ENCODE measurements around the gene GNL2.
A peak's percentile ranks its signal among the peaks of the same experiment; 100 is the strongest.

Gene GNL2

GRCh38 chr1:37595440-37596181, at the start of gene GNL2:
Gene GNL2, minus strand, starts transcription at chr1:37595937. Its CDS starts 115 bp downstream, at chr1:37595822.
- peak; percentile 98 for DNase-seq
- Mint-ChIP-seq H3K4me1 (peaks cover 35% of the 10 kb centered on the region), H3K9me3 (no peaks in the 10 kb centered on the region), H3K27me3 (peaks cover 11% of the 10 kb centered on the region), H3K27ac (peak within 1 kb of the TSS; percentile 95), H3K4me3 (peak within 1 kb of the TSS; percentile 90), H3K36me3 (peaks cover 24% of the 10 kb centered on the region)
- CTCF ChIA-PET, result interaction anchor here (0.6 to 1.5 kb wide), 3 partner anchors 8 to 94 kb away, joined by 3 to 4 read pairs (median 4); no protein-coding TSS in a partner anchor

GRCh38 chr1:37641059-37641458, 45.3 kb upstream of the GNL2 start:
- H3K27ac Mint-ChIP-seq, result no peak overlapping the region
- peaks cover 20% of the 10 kb centered on the region for H3K27me3 Mint-ChIP-seq
- DNase-seq, result no peak
- no peaks in the 10 kb centered on the region for H3K36me3 Mint-ChIP-seq
- H3K4me3 Mint-ChIP-seq, result no peak overlapping the region
- CTCF ChIA-PET, result no interaction called here
- no peaks in the 10 kb centered on the region for H3K4me1 Mint-ChIP-seq
- H3K9me3 Mint-ChIP-seq, result no peaks in the 10 kb centered on the region

GRCh38 chr1:37636435-37636834, 40.7 kb upstream of the GNL2 start:
- CTCF ChIA-PET, result interaction anchor here (0.7 kb wide), 1 partner anchor 33 kb away, joined by 3 read pairs; no protein-coding TSS in a partner anchor
- Mint-ChIP-seq H3K36me3 (no peaks in the 10 kb centered on the region), H3K27me3 (peaks cover under 1% of the 10 kb centered on the region), H3K9me3 (no peaks in the 10 kb centered on the region), H3K27ac (no peak overlapping the region), H3K4me1 (peaks cover 2% of the 10 kb centered on the region), H3K4me3 (no peak overlapping the region)
- no peak for DNase-seq

GRCh38 chr1:37634992-37635902, 39.5 kb upstream of the GNL2 start:
- DNase-seq, result no peak
- Mint-ChIP-seq H3K27ac (no peak overlapping the region), H3K36me3 (no peaks in the 10 kb centered on the region), H3K9me3 (no peaks in the 10 kb centered on the region), H3K4me3 (no peak overlapping the region), H3K4me1 (peaks cover 2% of the 10 kb centered on the region), H3K27me3 (peaks cover 12% of the 10 kb centered on the region)
- CTCF ChIA-PET, result no interaction called here

- Mint-ChIP-seq H3K36me3 (no peaks in the 10 kb centered on the region), H3K4me1 (peaks cover 2% of the 10 kb centered on the region), H3K4me3 (no peak within 1 kb of the TSS), H3K9me3 (no peaks in the 10 kb centered on the region), H3K27me3 (peaks cover 21% of the 10 kb centered on the region), H3K27ac (no peak within 1 kb of the TSS)
- CTCF ChIA-PET, result no interaction called here
- DNase-seq, result no peak
Observed at GRCh38 chr1:37634244-37634991, 38.7 kb upstream of the GNL2 start, which contains the start of gene RSPO1. Gene RSPO1, minus strand, starts transcription at chr1:37634892. Its CDS starts 5,231 bp downstream, at chr1:37629661.

GRCh38 chr1:37633938-37634243, 38.2 kb upstream of the GNL2 start:
- peaks cover 2% of the 10 kb centered on the region for H3K4me1 Mint-ChIP-seq
- CTCF ChIA-PET, result no interaction called here
- H3K4me3 Mint-ChIP-seq, result no peak overlapping the region
- DNase-seq, result no peak
- H3K27ac Mint-ChIP-seq, result no peak overlapping the region
- no peaks in the 10 kb centered on the region for H3K9me3 Mint-ChIP-seq
- peaks cover 26% of the 10 kb centered on the region for H3K27me3 Mint-ChIP-seq
- H3K36me3 Mint-ChIP-seq, result no peaks in the 10 kb centered on the region

GRCh38 chr1:37633040-37633937, 37.6 kb upstream of the GNL2 start:
- DNase-seq, result no peak
- Mint-ChIP-seq H3K27ac (no peak overlapping the region), H3K36me3 (no peaks in the 10 kb centered on the region), H3K4me1 (peaks cover 2% of the 10 kb centered on the region), H3K4me3 (no peak overlapping the region), H3K9me3 (no peaks in the 10 kb centered on the region), H3K27me3 (peaks cover 32% of the 10 kb centered on the region)
- CTCF ChIA-PET, result no interaction called here

GRCh38 chr1:37631036-37631435, 35.3 kb upstream of the GNL2 start:
- Mint-ChIP-seq H3K27ac (no peak overlapping the region), H3K27me3 (peaks cover 46% of the 10 kb centered on the region), H3K4me1 (peaks cover 2% of the 10 kb centered on the region), H3K4me3 (no peak overlapping the region), H3K9me3 (no peaks in the 10 kb centered on the region), H3K36me3 (no peaks in the 10 kb centered on the region)
- no peak for DNase-seq
- CTCF ChIA-PET, result interaction anchor here (1.1 kb wide), 1 partner anchor 27 kb away, joined by 3 read pairs; no protein-coding TSS in a partner anchor

- Mint-ChIP-seq H3K27ac (no peak overlapping the region), H3K36me3 (no peaks in the 10 kb centered on the region), H3K9me3 (no peaks in the 10 kb centered on the region), H3K4me1 (peaks cover 2% of the 10 kb centered on the region), H3K4me3 (no peak overlapping the region), H3K27me3 (peaks cover 51% of the 10 kb centered on the region)
- DNase-seq, result no peak
- CTCF ChIA-PET, result no interaction called here
Observed at GRCh38 chr1:37630426-37631028, 34.8 kb upstream of the GNL2 start.

GRCh38 chr1:37629726-37630425, 34.1 kb upstream of the GNL2 start:
- DNase-seq, result no peak
- Mint-ChIP-seq H3K36me3 (no peaks in the 10 kb centered on the region), H3K27me3 (peaks cover 58% of the 10 kb centered on the region), H3K4me3 (no peak overlapping the region), H3K9me3 (no peaks in the 10 kb centered on the region), H3K27ac (no peak overlapping the region), H3K4me1 (no peaks in the 10 kb centered on the region)
- CTCF ChIA-PET, result interaction anchor here (1.6 kb wide), 1 partner anchor 51 kb away, joined by 4 read pairs; no protein-coding TSS in a partner anchor

GRCh38 chr1:37629008-37629407, 33.3 kb upstream of the GNL2 start:
- H3K27me3 Mint-ChIP-seq, result peaks cover 64% of the 10 kb centered on the region
- no peaks in the 10 kb centered on the region for H3K36me3 Mint-ChIP-seq
- H3K4me1 Mint-ChIP-seq, result no peaks in the 10 kb centered on the region
- no peak overlapping the region for H3K27ac Mint-ChIP-seq
- DNase-seq, result no peak
- H3K4me3 Mint-ChIP-seq, result no peak overlapping the region
- CTCF ChIA-PET, result interaction anchor here (1.6 kb wide), 1 partner anchor 52 kb away, joined by 4 read pairs; no protein-coding TSS in a partner anchor
- no peaks in the 10 kb centered on the region for H3K9me3 Mint-ChIP-seq

- no peak for DNase-seq
- Mint-ChIP-seq H3K4me3 (no peak overlapping the region), H3K4me1 (no peaks in the 10 kb centered on the region), H3K36me3 (no peaks in the 10 kb centered on the region), H3K9me3 (no peaks in the 10 kb centered on the region), H3K27ac (no peak overlapping the region), H3K27me3 (peaks cover 64% of the 10 kb centered on the region)
- CTCF ChIA-PET, result no interaction called here
Observed at GRCh38 chr1:37628026-37628556, 32.4 kb upstream of the GNL2 start.

Measured in activated naive CD4-positive, alpha-beta T cell treated with anti-CD3 and anti-CD28 coated beads, Interleukin-2, amount 10 ng/mL, durations not matched to agents 7 days and 5 days (primary cell).